HepG2 (cell line): ENCODE measurements around the gene MAS1L.

Experiments
- CBX2 ChIP-seq, 2 experiments: fragments of 200-600 bp in 1 of 2; sonication (generic); formaldehyde crosslinking in 1 of 2; IDR thresholded peaks; 2 replicates each; pipeline versions ENCODE4 v1.7.0 to v1.8.1; 2018 to 2022; ENCODE audit warnings: low read depth in 2 of 2, low read length in 1 of 2, mild to moderate bottlenecking in 1 of 2, missing genetic modification reagents in 1 of 2
- FIP1L1 ChIP-seq: fragments of 200-400 bp; formaldehyde crosslinking; IDR thresholded peaks from 2 replicates; pipeline ENCODE4 v1.6.1; 2018; ENCODE audit warnings: low read depth, mild to moderate bottlenecking, low read length, moderate library complexity, borderline replicate concordance; ENCODE audit not compliant: insufficient read depth
- KLF15 ChIP-seq: sonication (generic); formaldehyde crosslinking; IDR thresholded peaks from 2 replicates; pipeline ENCODE4 v1.8.1; 2023; ENCODE audit warnings: borderline replicate concordance, mild to moderate bottlenecking, inconsistent platforms, missing genetic modification reagents, mixed read lengths
- POLR2A ChIP-seq, 2 experiments: IDR thresholded peaks; 2 replicates each; pipeline ENCODE4 v1.6.1; 2011; ENCODE audit warnings: low read depth in 2 of 2, low read length in 2 of 2, mild to moderate bottlenecking in 1 of 2, moderate library complexity in 1 of 2; ENCODE audit not compliant: insufficient read depth in 1 of 2
- RFX5 ChIP-seq: IDR thresholded peaks from 2 replicates; pipeline ENCODE4 v1.6.1; 2011; ENCODE audit warnings: low read depth, low read length, improper control_type of control experiment
- TCF7L2 ChIP-seq: IDR thresholded peaks from 2 replicates; pipeline ENCODE4 v1.6.1; 2011; ENCODE audit warnings: mild to moderate bottlenecking, low read depth, low read length, moderate library complexity
- ZNF432 ChIP-seq: sonication (generic); formaldehyde crosslinking; IDR thresholded peaks from 2 replicates; pipeline ENCODE4 v1.5.0; 2020; ENCODE audit warnings: missing genetic modification reagents, mild to moderate bottlenecking, borderline replicate concordance
- TF ChIP-seq, protein P1 (sequence below): IDR thresholded peaks from 2 replicates; pipeline ENCODE4 v1.6.1; 2016; ENCODE audit warnings: low read depth, control low read depth
- TF ChIP-seq, protein P2 (sequence below): sonication (generic); formaldehyde crosslinking; IDR thresholded peaks from 2 replicates; pipeline ENCODE4 v1.8.0; 2022; ENCODE audit warnings: mild to moderate bottlenecking, missing genetic modification reagents, moderate library complexity

- TF ChIP-seq KLF15, result no peak
- no peak for TF ChIP-seq POLR2A (IDR thresholded peaks at IDR 0.05; ENCODE audit: insufficient read depth in 1 of 2, low read depth in 2 of 2, low read length in 2 of 2)
- TF ChIP-seq, protein P1, sequence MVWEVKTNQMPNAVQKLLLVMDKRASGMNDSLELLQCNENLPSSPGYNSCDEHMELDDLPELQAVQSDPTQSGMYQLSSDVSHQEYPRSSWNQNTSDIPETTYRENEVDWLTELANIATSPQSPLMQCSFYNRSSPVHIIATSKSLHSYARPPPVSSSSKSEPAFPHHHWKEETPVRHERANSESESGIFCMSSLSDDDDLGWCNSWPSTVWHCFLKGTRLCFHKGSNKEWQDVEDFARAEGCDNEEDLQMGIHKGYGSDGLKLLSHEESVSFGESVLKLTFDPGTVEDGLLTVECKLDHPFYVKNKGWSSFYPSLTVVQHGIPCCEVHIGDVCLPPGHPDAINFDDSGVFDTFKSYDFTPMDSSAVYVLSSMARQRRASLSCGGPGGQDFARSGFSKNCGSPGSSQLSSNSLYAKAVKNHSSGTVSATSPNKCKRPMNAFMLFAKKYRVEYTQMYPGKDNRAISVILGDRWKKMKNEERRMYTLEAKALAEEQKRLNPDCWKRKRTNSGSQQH (CRISPR knock-in tag), result no peak
- no peak for TF ChIP-seq TCF7L2
- TF ChIP-seq CBX2 (IDR thresholded peaks at IDR 0.05; ENCODE audit: low read depth, low read length), result no peak
- no peak for TF ChIP-seq CBX2 (CRISPR knock-in tag; IDR thresholded peaks at IDR 0.05; ENCODE audit: low read depth)
- TF ChIP-seq RFX5, result no peak
- TF ChIP-seq FIP1L1, result no peak
- TF ChIP-seq ZNF432 (CRISPR knock-in tag), result no peak
- TF ChIP-seq, protein P2, sequence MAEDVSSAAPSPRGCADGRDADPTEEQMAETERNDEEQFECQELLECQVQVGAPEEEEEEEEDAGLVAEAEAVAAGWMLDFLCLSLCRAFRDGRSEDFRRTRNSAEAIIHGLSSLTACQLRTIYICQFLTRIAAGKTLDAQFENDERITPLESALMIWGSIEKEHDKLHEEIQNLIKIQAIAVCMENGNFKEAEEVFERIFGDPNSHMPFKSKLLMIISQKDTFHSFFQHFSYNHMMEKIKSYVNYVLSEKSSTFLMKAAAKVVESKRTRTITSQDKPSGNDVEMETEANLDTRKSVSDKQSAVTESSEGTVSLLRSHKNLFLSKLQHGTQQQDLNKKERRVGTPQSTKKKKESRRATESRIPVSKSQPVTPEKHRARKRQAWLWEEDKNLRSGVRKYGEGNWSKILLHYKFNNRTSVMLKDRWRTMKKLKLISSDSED (CRISPR knock-in tag), result no peak
These were observed 23.1 kb upstream of the MAS1L start for GRCh38 chr6:29510746-29511300.
